CD4-positive, alpha-beta T cell treated with Interleukin-2 at 100 ng/mL for 4 hours (primary cell): ENCODE data around the gene DHODH.
A peak's percentile ranks its signal among the peaks of the same experiment; 100 is the strongest.
"Not testable (repeated sequence)": the region's sequence is repeated elsewhere in the genome, so short reads cannot be mapped to it uniquely, and the experiment has no call there.

Source experiments
- DNase-seq: peaks from one replicate; pipeline ENCODE4 v3.0.0-alpha.2; 2020; ENCODE audit warnings: low spot score

DHODH gene

DNA sequence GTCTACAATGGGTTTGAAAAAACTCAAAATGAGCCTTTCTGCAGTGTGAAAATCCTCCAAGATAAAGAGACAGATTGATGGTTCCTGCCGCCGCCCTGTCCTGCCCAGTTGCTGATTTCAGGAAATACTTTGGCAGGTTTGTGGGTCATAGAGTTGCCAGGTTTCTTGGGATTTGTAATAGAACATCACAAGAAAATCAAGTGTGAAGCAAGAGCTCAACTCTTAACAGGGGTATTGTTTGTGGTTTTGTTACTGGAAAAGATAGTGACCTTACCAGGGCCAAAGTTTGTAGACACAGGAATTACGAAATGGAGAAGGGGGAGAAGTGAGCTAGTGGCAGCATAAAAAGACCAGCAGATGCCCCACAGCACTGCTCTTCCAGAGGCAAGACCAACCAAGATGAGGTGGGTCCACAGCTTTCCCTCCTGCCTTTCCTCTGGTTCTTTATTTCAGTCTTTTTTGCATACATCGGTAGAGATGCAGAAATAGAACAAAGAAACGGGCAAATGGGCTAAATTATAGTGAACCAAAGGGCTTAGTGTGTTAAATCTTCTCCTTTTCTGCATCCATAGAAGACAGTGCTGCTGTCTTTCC is 45.8 kb downstream of the DHODH start, which contains the start of gene HP:
TSS of gene HP (plus strand) at position 252 of the 594 bp plus-strand sequence. CDS start at position 400, 148 bp downstream.
- DNase-seq: not testable (repeated sequence)

DNA sequence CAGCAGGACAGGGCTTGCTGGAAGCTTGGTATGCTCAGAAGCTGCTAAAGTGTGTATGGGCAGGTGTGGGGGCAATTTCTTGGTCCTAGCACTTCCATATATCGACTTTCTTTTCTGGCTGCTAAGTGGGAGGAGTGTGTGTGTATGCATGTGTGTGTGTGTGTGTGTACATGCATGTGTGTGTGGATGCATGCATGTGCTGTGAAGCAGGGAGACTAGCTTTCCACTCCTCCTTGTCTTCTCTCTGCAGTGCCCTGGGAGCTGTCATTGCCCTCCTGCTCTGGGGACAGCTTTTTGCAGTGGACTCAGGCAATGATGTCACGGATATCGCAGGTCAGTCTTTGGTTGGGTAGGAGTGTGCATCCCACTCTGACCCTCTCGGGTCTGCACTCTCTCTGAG is 47.4 kb downstream of the DHODH start:
- no peak for DNase-seq

DNA sequence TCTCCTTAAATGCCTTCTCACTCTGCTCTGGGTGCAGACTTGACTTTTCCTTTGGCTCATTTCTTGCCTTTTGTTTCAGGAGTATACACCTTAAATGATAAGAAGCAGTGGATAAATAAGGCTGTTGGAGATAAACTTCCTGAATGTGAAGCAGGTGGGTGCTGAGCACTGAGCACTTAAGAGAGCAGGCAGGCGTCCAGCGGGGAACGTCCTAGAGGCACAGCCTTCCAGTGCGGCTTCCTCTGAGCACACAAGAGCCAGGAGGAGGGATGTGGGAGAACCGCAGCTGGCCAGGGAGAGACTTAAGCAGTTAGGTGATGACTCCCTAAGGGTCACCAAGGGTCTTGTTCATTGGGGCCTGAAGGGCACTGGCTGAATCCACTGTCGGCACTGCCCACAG is 48.8 kb downstream of the DHODH start:
- not testable (repeated sequence) for DNase-seq

GRCh38 chr16:72059060-72059459 is 50.5 kb downstream of the DHODH start:
- DNase-seq: not testable (repeated sequence)

DNA sequence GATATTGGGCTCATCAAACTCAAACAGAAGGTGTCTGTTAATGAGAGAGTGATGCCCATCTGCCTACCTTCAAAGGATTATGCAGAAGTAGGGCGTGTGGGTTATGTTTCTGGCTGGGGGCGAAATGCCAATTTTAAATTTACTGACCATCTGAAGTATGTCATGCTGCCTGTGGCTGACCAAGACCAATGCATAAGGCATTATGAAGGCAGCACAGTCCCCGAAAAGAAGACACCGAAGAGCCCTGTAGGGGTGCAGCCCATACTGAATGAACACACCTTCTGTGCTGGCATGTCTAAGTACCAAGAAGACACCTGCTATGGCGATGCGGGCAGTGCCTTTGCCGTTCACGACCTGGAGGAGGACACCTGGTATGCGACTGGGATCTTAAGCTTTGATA is 51.9 kb downstream of the DHODH start:
- DNase-seq: no peak

GRCh38 chr16:72061564-72061963 is 53.0 kb downstream of the DHODH start:
- no peak for DNase-seq

GRCh38 chr16:72064361-72064894 is 55.9 kb downstream of the DHODH start:
- DNase-seq: no peak

DNA sequence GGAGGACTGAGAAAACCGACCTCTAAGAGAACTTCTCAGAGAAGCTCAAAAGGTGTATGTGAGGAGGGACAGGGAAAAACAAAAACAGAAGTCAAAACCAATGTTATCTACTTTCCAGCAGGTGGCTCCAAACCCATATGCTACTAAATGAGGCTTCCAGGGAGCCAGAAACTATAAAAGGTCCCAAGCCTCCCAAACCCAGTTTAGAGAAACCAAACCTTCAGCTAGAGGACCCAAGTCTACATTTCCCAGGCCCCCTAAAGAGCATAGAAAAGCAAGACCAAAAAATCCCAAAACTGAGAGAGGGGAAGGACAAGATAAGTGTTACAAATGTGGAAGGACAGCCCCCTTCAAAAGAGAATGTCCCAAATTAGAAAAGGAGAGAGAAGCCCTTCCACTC is 58.2 kb downstream of the DHODH start:
- DNase-seq: peak; percentile 16

- no peak for DNase-seq
These were observed 60.4 kb downstream of the DHODH start for GRCh38 chr16:72068930-72069329.

DNA sequence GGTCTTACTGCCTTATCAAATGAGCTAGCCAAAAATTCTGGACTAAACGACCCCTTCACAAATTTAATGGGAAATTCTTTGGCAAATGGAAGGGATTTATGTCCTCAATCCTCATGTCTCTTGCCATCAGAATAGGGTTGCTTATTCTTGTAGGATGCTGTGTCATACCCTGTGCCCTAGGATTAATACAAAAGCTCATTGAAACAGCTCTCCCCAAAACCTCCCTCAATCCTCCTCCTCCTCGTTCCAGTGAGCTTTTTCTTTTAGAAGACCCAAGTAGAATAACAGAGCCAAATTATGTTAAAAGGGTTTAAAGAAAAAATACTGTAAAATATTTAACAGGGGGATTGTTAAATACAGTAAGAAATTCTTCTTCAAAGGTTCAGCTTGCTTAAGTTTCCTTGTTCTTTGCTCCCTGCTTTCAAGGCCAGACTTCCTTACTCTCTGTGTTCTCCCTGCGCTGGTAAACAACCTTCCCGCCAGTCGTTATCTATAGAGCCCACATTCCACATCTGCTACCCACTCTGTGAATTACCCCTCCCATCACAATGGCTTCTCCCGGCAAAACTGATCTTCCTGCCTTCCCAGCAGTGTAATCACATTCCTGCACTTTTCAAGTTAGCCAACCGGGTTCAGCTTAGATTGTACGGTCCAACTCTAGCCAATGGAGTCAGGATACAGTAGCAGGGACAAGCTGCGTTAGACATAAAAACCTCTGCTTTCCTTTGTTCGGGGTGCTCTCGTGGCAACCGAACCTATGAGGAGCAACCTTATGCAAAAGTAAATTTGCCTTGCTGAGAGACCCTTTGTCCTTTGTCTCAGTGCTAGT is 64.2 kb downstream of the DHODH start:
- no peak for DNase-seq

DNA sequence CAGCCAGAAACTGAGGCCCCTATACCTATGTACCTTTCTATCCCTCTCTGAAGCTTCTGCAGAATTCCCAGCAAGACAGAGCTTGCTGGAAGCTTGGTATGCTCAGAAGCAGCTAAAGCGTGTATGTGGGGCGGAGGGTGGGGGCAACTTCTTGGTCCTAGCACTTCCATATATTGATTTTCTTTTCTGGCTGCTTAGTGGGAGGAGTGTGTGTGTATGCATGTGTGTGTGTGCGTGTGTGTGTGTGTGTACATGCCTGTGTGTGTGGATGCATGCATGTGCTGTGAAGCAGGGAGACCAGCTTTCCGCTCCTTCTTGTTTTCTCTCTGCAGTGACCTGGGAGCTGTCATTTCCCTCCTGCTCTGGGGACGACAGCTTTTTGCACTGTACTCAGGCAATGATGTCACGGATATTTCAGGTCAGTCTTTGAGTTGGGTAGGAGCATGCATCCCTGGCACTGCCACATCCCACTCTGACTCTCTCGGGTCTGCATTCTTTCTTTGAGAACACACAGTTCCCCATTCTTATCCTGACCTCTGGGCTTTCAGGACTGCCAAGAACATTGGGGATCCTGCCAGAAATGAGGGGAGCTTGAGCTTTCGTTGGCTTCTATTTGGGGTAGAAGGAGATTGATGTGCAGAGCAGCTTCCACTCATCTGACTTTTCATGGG is 65.2 kb downstream of the DHODH start:
- DNase-seq: no peak

- DNase-seq: not testable (repeated sequence)
These were observed 66.5 kb downstream of the DHODH start for GRCh38 chr16:72075067-72075466.
